Measurements from ENCODE around the gene RNF115.

RNF115 gene

GRCh38 chr1:145717833-145718232, 106.1 kb downstream of the RNF115 start:
- no peak overlapping the region for H3K4me3 Mint-ChIP-seq
- H3K27ac Mint-ChIP-seq: no peak overlapping the region
- peaks cover 19% of the 10 kb centered on the region for H3K27me3 Mint-ChIP-seq (ENCODE audit: low read depth)
- no peaks in the 10 kb centered on the region for H3K36me3 Mint-ChIP-seq (ENCODE audit: low read depth)
- H3K9me3 Mint-ChIP-seq: no peaks in the 10 kb centered on the region
- TF ChIP-seq CTCF (IDR thresholded peaks at IDR 0.05; ENCODE audit: unreplicated experiment in 3 of 3): no peak
- H3K4me1 Mint-ChIP-seq: peaks cover 13% of the 10 kb centered on the region

- peak overlapping the region in 2 of 3 experiments; percentile 61 to 74 for H3K27ac Mint-ChIP-seq
- H3K36me3 Mint-ChIP-seq (ENCODE audit: low read depth): no peaks in the 10 kb centered on the region
- no peak for TF ChIP-seq CTCF (IDR thresholded peaks at IDR 0.05; ENCODE audit: unreplicated experiment in 3 of 3)
- H3K9me3 Mint-ChIP-seq: no peaks in the 10 kb centered on the region
- peaks cover 13% of the 10 kb centered on the region for H3K4me1 Mint-ChIP-seq
- peaks cover 18% of the 10 kb centered on the region for H3K27me3 Mint-ChIP-seq (ENCODE audit: low read depth)
- no peak overlapping the region for H3K4me3 Mint-ChIP-seq
Observed at GRCh38 chr1:145716641-145717345, 107.1 kb downstream of the RNF115 start.

- Mint-ChIP-seq H3K27ac (peak overlapping the region; percentile 57 to 93 (median 73)), H3K4me3 (no peak overlapping the region)
Observed at GRCh38 chr1:145714524-145715111, 109.3 kb downstream of the RNF115 start.

GRCh38 chr1:145711213-145711651, 112.7 kb downstream of the RNF115 start:
- Mint-ChIP-seq H3K27me3 (ENCODE audit: low read depth) (peaks cover 9% of the 10 kb centered on the region), H3K4me1 (peaks cover 32% of the 10 kb centered on the region), H3K4me3 (peak overlapping the region in 2 of 3 experiments; percentile 32 to 33), H3K9me3 (no peaks in the 10 kb centered on the region), H3K36me3 (ENCODE audit: low read depth) (no peaks in the 10 kb centered on the region), H3K27ac (peak overlapping the region; percentile 88 to 93 (median 92))
- no peak for TF ChIP-seq CTCF (IDR thresholded peaks at IDR 0.05; ENCODE audit: unreplicated experiment in 3 of 3)

More at GRCh38 chr1:145714524-145715111, 109.3 kb downstream of the RNF115 start:
- no peak for TF ChIP-seq CTCF (IDR thresholded peaks at IDR 0.05; ENCODE audit: unreplicated experiment in 3 of 3)
- peaks cover 17% of the 10 kb centered on the region for H3K4me1 Mint-ChIP-seq
- H3K9me3 Mint-ChIP-seq: no peaks in the 10 kb centered on the region
- peaks cover 4% of the 10 kb centered on the region for H3K27me3 Mint-ChIP-seq (ENCODE audit: low read depth)
- H3K36me3 Mint-ChIP-seq (ENCODE audit: low read depth): no peaks in the 10 kb centered on the region

- Mint-ChIP-seq H3K4me1 (peaks cover 32% of the 10 kb centered on the region), H3K27me3 (ENCODE audit: low read depth) (peaks cover 9% of the 10 kb centered on the region), H3K27ac (peak overlapping the region; percentile 88 to 93 (median 92)), H3K9me3 (no peaks in the 10 kb centered on the region), H3K4me3 (no peak overlapping the region), H3K36me3 (ENCODE audit: low read depth) (no peaks in the 10 kb centered on the region)
- no peak for TF ChIP-seq CTCF (IDR thresholded peaks at IDR 0.05; ENCODE audit: unreplicated experiment in 3 of 3)
Observed at GRCh38 chr1:145710291-145711027, 113.4 kb downstream of the RNF115 start.
